Cardiac septum (tissue), 1 donor: Measurements from ENCODE around the gene AZGP1. TPM values are rescaled to one million over a fixed set of nuclear protein-coding genes. Genes with fewer than 3 reads are reported as not detected.
"Not testable (repeated sequence)": the region's sequence is repeated elsewhere in the genome, so short reads cannot be mapped to it uniquely, and the experiment has no call there.

ENCODE experiments used
- DNase-seq: peaks from one replicate; pipeline ENCODE4 v3.0.0-alpha.2; 2020; ENCODE audit warnings: low spot score
- intact Hi-C: fragments of 100-400 bp; cut with DNase I; formaldehyde crosslinking; loops from one replicate; pipeline ENCODE4 v1.14.0; 2022
- total RNA-seq: library from RNA; stranded (reverse); fragmentation: NEBNext Ultra II Directional; extraction: Animal tissue kit (Norgen Biotek cat#: 25700); gene quantifications from one replicate; pipeline ENCODE4 v1.2.1, GENCODE V29; 2021
- donor health status: DM: no; HTN: no; CAD: no.

AZGP1 gene
- total RNA-seq, 1 donor from 2014 or later = 114 TPM

DNA sequence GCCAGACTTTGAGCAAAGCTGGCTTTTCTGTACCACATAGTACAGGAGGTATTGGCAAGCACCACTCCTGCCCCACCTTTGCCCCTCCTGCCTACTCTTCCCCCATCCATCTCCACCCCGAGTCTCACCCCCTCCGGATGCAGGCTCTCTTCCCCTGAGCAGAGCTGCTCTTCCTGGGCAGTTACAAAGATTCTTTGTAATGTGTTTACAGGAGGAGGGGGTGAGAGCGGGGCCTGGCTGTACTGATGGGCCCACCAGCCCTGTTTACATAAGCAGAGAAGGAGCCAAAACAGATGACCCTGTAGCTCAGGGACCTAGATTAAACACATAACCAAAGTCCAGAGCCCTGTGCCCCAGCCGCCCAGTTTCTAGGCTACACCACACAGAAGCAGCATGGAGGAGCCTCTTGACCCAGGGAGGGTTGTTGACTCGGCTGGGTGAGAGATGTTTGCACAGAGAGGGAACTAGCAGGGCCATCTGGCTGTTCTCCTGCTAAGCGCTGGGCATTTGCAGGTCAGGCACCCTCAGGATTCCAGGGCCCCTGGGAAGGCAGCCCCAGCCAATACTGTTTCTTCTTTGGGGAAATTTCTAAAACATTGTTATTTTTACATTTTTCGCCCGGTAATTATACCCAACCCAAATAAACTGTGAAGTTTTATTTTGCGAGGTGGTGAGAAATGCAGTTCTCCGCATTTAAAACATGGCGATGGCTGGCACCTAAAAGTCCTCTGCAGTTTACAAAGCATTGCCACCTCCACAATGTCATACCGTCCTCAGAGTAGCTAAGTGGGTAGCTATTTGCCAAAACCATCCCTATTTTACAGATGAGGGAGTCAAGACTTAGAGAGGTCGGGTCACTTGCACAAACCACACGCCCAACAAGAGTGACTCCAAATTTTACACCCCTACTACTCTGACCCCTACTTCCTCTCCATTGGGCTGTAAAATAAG lies 28.2 kb upstream of the AZGP1 start:
- no peak for DNase-seq
- intact Hi-C loops = no loop called here

DNA sequence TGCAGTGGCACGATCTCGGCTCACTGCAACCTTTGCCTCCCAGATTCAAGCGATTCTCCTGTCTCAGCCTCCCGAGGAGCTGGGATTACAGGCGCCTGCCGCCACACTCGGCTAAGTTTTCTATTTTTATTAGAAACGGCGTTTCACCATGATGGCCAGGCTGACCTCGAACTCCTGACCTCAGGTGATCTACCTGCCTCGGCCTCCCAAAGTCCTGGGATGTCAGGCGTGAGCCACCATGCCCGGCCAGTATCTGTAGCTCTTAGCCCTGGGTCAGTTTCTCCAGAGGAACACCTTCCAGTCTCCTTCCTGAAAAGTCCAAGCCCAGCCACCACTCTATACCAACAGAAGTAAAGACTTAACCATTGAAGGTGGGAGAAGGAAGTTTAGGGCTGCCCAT lies 24.4 kb upstream of the AZGP1 start:
- intact Hi-C loops = no loop called here
- DNase-seq = no peak

DNA sequence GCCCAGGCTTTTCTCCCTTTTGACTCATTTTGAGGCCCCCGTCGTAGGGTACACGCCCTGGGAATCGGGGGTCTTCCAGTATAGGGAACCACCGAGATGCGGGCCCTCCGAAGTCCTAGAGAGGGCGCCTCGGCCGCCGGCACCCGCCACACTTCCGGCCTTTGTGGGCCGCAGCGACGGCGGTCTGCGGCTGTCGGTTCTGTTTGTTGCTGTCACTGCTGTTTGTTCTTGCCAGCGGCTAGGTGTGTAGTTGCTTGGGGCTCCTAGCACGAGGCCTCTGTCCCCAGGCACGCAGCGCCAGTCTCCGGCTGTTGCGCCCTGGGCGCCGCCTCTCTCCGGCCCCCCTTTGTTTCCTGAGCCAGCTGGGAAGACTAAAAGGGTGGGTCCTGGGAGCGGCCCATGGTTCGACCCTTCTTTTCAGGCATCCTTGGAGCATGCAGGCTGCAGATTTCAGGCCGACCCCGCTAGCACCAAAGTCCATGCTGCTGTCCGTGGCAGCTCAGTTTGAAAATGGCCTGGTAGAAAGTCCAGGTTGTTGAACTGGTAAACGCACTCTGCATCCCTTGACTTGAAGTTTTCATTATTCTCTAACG lies 21.8 kb upstream of the AZGP1 start:
- intact Hi-C loops = loop anchor here (2.0 to 5.0 kb wide), 2 partner anchors 15 to 85 kb away; partner anchors contain the start of gene ZNF3
- DNase-seq = no peak

DNA sequence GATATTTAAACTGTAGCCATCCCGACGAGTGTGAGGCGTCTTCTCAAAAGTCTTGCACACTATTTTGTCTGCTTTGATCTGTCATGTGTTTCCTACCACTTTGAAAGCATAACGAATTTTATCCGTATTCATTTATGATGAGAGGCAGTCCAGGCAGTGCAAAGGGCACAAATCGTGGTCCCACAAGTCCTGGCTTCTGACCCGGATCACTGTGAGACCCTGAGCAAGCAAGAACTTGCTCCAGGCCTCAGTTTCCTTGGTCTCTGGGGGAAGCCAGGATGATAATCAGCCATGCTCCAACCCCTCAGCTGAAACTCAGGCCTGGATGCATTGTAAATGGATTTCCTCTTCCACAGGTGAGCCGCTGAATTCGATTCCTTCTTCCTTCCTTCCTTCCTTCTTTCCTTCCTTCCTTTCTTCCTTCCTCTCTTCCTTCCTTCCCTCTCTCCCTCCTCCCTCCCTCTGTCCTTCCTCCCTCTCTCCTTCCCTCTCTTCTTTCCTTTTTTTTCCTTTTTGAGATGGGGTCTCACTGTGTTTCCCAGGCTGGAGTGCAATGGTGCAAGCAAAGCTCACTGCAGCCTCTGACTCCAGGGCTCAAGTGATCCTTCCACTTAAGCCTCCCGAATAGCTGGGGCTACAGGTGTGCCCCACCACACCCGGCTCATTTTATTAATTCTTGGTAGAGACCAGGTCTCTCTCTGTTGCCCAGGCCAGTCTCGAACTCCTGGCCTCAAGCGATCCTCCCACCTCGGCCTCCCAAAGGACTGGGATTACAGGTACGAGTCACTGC lies 21.1 kb upstream of the AZGP1 start:
- intact Hi-C loops = loop anchor here (5.0 kb wide), 1 partner anchor 85 kb away; the partner anchor contains the start of gene ZNF3

DNA sequence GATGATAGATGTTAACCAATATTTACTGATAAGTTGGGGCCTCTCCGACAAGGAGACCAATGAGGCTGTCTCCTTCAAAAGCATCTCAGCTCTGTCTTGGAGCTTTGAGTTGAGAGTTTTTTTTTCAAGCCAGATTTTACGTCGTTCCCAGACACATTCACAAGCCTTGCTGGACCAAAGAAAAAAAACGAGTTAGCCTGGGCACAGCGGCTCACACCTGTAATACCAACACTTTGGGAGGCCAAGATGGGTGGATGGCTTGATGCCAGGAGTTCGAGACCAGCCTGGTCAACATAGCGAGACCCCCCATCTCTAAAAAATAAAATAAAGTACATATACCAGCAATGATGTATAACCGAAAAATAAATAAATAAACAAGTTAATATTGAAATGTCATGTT lies 19.0 kb upstream of the AZGP1 start:
- intact Hi-C loops = loop anchor here (5.0 kb wide), 2 partner anchors 87 to 132 kb away; partner anchors contain the start of genes MBLAC1 and ZNF3
- DNase-seq = no peak

More for the DNA sequence above, 21.1 kb upstream of the AZGP1 start:
- DNase-seq = no peak

DNA sequence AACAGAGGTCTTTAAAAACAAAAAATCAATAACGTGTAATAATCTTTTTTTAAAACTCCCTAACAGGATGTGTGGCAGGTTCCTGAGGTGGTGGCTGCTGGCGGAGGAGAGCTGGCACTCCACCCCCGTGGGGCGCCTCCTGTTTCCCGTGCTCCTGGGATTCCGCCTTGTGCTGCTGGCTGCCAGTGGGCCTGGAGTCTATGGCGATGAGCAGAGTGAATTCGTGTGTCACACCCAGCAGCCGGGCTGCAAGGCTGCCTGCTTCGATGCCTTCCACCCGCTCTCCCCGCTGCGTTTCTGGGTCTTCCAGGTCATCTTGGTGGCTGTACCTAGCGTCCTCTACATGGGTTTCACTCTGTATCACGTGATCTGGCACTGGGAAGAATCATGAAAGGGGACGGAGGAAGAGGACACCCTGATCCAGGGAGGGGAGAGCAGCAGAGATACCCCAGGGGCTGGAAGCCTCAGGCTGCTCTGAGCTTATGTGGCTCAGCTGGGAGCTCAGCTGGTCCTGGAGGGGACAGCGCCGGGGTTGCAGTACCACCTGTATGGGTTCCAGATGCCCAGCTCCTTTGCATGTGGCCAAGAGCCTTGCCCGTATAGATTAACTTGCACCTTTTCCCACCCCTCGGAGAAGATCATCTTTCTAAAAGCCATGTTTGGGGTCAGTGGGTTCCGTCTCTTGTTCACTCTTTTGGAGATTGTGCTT lies 16.7 kb upstream of the AZGP1 start:
- intact Hi-C loops = loop anchor here (5.0 kb wide), 1 partner anchor 135 kb away; the partner anchor contains the start of gene MBLAC1
- no peak for DNase-seq

DNA sequence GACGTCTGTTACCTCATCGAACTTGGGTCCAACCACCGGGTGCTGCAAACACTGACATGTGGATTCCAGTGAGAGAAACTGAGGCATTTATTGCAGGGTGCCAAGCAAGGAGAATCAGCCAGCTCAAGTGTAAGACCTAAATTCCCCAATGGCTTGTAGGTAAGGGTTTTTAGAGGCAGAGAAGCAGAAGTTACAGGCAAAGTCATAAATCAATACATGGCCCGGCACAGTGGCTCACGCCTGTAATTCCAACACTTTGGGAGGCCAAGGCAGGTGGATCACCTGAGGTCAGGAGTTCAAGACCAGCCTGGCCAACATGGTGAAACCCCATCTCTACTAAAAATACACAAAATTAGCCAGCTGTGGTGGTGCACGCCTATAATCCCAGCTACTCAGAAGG lies 15.7 kb upstream of the AZGP1 start:
- intact Hi-C loops = loop anchor here (2.0 to 5.0 kb wide), 2 partner anchors 79 to 136 kb away; partner anchors contain the start of gene MBLAC1
- DNase-seq = not testable (repeated sequence)

DNA sequence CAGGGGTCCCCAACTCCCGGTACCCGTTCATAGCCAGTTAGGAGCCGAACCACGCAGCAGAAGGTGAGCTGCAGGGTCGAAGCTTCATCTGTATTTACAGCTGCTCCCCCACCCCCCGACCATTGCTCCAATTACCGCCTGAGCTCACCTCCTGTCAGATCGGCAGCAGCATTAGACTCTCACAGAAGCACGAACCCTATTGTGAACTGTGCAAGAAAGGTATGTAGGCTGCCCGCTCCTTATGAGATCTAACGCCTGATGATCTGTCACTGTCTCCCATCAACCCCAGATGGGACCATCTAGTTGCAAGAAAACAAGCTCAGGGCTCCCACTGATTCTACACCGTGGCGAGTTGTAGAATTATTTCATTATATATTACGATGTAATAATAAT lies 14.6 kb upstream of the AZGP1 start:
- DNase-seq = no peak
- intact Hi-C loops = loop anchor here (2.0 to 5.0 kb wide), 2 partner anchors 78 to 137 kb away; partner anchors contain the start of gene MBLAC1

DNA sequence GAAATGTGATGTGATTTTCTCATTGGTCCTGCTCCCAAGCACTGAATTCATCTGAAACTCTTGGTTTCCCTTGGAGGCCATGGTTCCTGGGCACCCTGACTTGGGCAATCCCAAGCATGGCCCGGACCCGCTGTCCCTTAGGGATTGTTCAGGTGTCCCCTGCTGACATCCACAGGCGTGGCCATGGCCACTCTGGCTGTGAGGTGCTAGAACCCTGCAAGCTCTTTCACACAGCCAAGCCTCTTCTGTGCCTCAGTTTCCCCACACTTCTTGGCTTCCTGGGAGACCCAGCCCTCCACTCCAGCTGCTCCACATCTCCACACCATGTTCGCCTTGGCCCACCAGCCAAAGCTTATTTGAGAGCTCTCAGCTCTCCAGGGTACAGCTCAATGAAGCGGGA lies 12.0 kb upstream of the AZGP1 start:
- DNase-seq = no peak
- intact Hi-C loops = no loop called here

DNA sequence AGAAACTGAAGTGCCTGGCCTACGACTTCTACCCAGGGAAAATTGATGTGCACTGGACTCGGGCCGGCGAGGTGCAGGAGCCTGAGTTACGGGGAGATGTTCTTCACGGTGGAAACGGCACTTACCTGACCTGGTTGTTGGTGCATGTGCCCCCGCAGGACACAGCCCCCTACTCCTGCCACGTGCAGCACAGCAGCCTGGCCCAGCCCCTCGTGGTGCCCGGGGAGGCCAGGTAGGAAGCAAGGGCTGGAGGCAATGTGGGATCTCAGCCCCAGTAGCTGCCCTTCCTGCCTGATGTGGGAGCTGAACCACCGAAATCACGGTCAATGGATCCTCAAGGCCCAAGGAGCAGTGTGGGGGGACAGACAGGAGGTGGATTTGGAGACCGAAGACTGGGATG lies 11.5 kb upstream of the AZGP1 start:
- intact Hi-C loops, DNase-seq: not testable (repeated sequence)

DNA sequence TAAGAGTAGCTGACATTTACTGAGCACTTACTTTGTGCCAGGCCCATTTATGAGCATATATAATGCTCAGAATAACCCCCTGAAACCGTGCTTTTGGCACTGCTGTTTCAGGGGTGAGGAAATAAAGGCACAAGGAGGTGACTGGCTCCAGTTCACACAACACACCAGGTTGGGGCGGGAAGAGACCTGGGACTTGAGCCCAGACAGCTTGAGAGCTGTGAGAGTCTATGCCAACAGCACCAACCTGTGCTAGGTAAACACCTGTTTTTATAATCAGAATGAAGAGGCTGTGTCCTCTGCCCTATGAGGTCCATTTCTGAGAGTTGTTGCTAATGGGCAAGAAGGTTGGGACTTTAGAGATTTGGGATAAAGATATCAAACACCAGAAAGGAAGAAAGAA lies 8.8 kb upstream of the AZGP1 start:
- intact Hi-C loops = no loop called here
- no peak for DNase-seq

DNA sequence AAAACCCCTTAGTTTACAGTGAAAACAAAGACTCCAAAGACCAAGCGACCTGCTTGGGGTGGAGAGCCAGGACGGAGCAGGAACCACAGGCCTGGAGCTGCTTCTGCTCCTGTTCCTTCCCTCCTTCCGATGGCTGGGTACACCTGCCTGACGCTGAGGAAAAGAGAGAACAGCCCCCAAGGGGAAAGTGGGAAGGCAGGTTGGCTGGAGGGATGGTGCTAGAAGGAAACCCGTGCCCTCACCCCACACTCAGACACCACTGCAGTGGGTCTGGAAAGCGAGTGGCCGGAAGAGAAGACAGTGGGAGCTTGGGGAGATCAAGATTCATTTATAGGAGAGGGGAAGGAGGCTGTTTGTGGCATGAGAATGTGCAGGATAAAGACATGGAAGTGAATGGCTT lies 5.2 kb upstream of the AZGP1 start:
- intact Hi-C loops, DNase-seq: not testable (repeated sequence)

DNA sequence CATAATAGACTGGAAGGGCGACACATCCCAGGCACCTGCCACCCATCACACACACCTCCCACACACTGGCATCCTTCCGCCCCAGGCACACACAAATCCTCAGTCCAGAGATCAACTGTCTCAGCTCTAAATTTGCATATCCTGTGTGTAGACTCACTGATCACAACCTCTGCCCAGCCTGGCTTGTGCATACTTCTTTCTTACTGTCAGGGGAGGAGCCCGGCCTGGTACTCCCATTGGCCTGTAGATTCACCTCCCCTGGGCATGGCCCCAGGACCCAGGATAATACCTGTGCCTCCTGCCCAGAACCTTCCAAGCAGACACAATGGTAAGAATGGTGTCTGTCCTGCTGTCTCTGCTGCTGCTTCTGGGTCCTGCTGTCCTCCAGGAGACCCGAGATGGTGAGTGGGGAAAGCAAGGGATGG lies 4.6 kb upstream of the AZGP1 start:
- intact Hi-C loops, DNase-seq: not testable (repeated sequence)

DNA sequence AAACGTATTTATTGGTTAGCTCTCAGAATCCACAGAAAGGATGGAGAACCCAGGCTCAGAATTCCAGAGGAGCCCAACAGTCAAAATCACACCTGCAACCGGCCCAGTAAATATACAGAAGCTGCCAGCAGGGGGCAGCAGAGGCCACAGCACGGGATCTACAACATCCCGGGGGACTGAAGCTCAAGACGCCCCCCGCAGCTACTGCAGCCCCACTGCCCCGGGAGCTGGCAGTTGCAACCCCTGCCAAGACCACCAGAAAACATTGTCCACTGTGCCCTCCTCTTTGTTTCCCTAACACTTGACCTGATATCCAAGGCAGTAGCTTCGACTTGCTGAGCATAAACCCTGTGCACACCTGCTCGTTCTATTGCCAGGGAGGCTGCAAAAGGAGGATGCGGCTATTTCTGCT lies 4.0 kb upstream of the AZGP1 start:
- DNase-seq, intact Hi-C loops: not testable (repeated sequence)

DNA sequence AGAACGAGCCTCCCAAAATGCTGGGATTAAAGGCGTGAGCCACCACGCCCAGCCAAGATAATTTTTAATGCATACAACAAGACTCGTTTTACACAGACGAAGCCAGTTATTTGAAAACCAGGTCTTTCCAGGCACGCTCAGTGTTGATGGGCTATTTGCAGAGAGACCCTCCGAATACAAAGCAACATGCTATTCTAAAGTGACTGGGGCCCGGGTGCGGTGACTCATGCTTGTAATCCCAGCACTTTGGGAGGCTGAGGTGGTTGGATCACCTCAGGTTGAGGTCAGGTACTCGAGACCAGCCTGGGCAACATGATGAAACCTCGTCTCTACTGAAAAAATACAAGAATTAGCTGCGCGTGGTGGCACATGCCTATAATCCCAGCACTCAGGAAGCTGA lies 795 bp upstream of the AZGP1 start:
- DNase-seq = no peak
- intact Hi-C loops = no loop called here

DNA sequence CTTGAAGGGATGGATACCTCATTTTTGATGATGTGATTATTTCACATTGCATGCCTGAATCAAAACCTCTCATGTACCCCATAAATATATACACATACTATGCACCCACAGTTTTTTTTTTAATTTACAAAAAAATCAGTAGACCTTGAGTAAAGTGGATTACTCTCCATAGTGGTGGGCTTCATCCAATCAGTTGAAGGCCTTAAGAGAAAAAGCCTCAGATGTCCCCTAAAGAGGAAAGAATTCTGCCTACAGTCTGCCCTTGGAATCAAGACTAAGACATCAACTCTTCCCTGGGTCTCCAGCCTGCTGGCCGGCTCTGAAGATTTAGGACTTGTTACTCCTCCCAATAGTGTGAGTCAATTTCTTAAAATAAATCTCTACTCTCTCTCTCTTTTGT lies 1.1 kb downstream of the AZGP1 start:
- DNase-seq = no peak
- intact Hi-C loops = no loop called here

DNA sequence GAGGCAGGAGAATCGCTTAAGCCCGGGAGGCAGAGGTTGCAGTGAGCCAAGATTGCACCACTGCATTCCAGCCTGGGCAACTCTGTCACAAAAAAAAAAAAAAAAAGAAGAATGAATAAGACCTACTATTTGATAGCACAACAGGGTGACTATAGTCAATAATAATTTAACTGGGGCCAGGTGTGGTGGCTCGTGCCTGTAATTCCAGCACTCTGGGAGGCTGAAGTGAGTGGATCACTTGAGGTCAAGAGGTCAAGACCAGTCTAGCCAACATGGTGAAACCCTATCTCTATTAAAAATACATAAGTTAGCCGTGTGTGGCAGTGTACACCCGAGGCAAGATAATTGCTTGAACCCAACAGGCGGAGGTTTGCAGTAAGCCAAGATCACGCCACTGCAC lies 2.0 kb downstream of the AZGP1 start:
- DNase-seq, intact Hi-C loops: not testable (repeated sequence)

DNA sequence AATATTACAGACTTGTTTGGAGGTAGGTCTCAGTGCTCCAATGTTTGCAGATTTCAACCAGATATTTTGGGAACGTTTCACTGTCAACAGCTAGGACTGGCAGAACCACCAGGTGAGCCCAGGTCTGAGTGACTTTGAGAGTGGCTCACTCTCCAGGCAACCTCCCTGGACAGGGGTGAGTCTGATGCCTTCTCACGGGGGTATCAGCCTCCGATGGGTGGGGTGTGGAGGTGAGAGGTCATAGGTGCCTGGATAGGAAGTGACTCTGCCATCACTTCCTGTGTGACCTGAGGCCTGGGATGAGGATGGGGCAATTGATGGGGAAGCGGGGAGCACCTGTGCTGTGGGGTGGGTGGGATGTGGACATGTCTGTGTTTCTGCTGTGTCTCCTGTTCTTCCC lies 4.6 kb downstream of the AZGP1 start:
- DNase-seq = no peak
- intact Hi-C loops = no loop called here

DNA sequence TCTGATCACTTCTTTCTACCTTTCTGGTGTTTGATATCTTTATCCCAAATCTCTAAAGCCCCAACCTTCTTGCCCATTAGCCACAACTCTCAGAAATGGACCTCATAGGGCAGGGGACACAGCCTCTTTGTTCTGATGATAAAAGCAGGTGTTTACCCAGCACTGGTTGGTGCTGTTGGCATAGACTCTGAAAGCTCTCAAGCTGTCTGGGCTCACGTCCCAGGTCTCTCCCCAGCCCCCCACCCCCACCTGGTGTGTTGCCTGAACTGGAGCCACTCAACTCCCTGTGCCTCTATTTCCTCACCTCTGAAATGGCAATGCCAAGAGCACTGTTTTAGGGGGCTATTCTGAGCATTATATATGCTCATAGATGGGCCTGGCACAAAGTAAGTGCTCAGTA lies 6.0 kb downstream of the AZGP1 start:
- DNase-seq, intact Hi-C loops: not testable (repeated sequence)
